Endodermal cell (in vitro differentiated cells): ENCODE data around the gene KREMEN1. TPM values are rescaled to one million over a fixed set of nuclear protein-coding genes. Genes with fewer than 3 reads are reported as not detected.

Experiments
- DNase-seq: peaks from one replicate; pipeline ENCODE4 v3.0.0-alpha.2; 2017
- H3K27ac ChIP-seq: 2 replicates; pipeline ENCODE4 v1.5.1; 2013; ENCODE audit warnings: mild to moderate bottlenecking, low read depth, low read length, moderate library complexity
- H3K27me3 ChIP-seq: 2 replicates; pipeline ENCODE4 v1.6.1; 2013; ENCODE audit warnings: mild to moderate bottlenecking, low read length, moderate library complexity; ENCODE audit not compliant: insufficient read depth, control insufficient read depth, poor library complexity, severe bottlenecking
- H3K36me3 ChIP-seq: 2 replicates; pipeline ENCODE4 v1.7.0; 2013; ENCODE audit warnings: mild to moderate bottlenecking, low read length, moderate library complexity; ENCODE audit not compliant: control insufficient read depth, insufficient read depth
- H3K4me1 ChIP-seq: one replicate; pipeline ENCODE4 v1.7.0; 2013; ENCODE audit warnings: low read length; ENCODE audit not compliant: control insufficient read depth, insufficient read depth
- H3K4me3 ChIP-seq: 2 replicates; pipeline ENCODE4 v1.5.1; 2013; ENCODE audit warnings: mild to moderate bottlenecking, low read length, moderate library complexity
- H3K9ac ChIP-seq: 2 replicates; pipeline ENCODE4 v1.6.1; 2013; ENCODE audit warnings: mild to moderate bottlenecking, low read length, moderate library complexity; ENCODE audit not compliant: poor library complexity, severe bottlenecking; ENCODE audit errors: extremely low read depth
- H3K9me3 ChIP-seq: 2 replicates; pipeline ENCODE4 v1.6.1; 2013; ENCODE audit warnings: mild to moderate bottlenecking, low read length, moderate library complexity; ENCODE audit not compliant: control insufficient read depth
- H3K27ac Mint-ChIP-seq: 2 replicates; pipeline ENCODE4 v1.8.0; 2020; ENCODE audit warnings: mixed read lengths
- H3K27me3 Mint-ChIP-seq: 2 replicates; pipeline ENCODE4 v1.8.0; 2021; ENCODE audit warnings: mild to moderate bottlenecking, mixed read lengths; ENCODE audit not compliant: insufficient read depth
- H3K36me3 Mint-ChIP-seq: 2 replicates; pipeline ENCODE4 v1.8.0; 2020; ENCODE audit warnings: low read depth, mixed read lengths
- H3K4me1 Mint-ChIP-seq: 2 replicates; pipeline ENCODE4 v1.8.0; 2020; ENCODE audit warnings: mixed read lengths
- H3K4me3 Mint-ChIP-seq: 2 replicates; pipeline ENCODE4 v1.8.0; 2020; ENCODE audit warnings: mild to moderate bottlenecking, moderate library complexity, mixed read lengths
- H3K9me3 Mint-ChIP-seq: 2 replicates; pipeline ENCODE4 v1.8.0; 2020; ENCODE audit warnings: mild to moderate bottlenecking, mixed read lengths
- WGBS, 2 experiments: methylation state at CpG; one replicate each; pipeline versions ENCODE4 v1.1.5 to v1.1.7; 2013; ENCODE audit warnings: missing lambda C conversion rate in 2 of 2, mixed read lengths in 1 of 2; ENCODE audit not compliant: insufficient coverage in 1 of 2, insufficient read length in 1 of 2; 5-methylcytosine and 5-hydroxymethylcytosine counted together
- total RNA-seq, 2 donors: library from RNA; stranded (reverse); fragmentation: NEBNext Ultra II Directional in 1 of 2; extraction: Animal tissue kit (Norgen Biotek cat#: 25700) in 1 of 2; gene quantifications; 2 replicates in 1 of 2; 3 replicates in 1 of 2; pipeline ENCODE4 v1.2.1, GENCODE V29; 2021
- TF ChIP-seq, protein P1 (sequence below): fragments of 200-600 bp; sonication (generic); conservative IDR thresholded peaks from 2 replicates; pipeline ENCODE4 v1.5.0; 2021; ENCODE audit warnings: antibody characterized with exemption, mild to moderate bottlenecking

Gene KREMEN1
- total RNA-seq, 2 donors from 2014 or later, result 6.2 to 7.5 TPM

DNA sequence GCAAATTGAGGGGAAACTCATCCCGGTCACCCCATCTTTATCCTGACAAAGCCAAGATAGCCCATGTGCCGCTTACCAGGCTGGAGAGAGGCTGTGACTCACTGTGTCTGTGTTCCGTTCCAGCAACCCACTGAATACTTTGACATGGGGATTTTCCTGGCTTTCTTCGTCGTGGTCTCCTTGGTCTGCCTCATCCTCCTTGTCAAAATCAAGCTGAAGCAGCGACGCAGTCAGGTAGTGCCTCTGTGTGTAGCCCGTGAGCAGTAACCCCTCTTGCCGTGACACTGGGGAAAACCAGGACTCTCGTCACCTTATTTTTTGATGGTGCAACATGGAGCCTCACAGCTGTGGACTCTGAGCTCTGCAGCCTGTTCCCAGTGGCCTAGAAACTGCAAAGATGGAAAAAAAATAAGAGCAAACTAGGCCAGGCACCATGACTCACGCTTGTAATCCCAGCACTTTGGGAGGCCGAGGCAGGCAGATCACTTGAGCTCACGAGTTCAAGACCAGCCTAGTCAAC is 28.1 kb upstream of the KREMEN1 start:
- H3K36me3 ChIP-seq, result peaks cover 48% of the 10 kb centered on the region
- no peak for DNase-seq

DNA sequence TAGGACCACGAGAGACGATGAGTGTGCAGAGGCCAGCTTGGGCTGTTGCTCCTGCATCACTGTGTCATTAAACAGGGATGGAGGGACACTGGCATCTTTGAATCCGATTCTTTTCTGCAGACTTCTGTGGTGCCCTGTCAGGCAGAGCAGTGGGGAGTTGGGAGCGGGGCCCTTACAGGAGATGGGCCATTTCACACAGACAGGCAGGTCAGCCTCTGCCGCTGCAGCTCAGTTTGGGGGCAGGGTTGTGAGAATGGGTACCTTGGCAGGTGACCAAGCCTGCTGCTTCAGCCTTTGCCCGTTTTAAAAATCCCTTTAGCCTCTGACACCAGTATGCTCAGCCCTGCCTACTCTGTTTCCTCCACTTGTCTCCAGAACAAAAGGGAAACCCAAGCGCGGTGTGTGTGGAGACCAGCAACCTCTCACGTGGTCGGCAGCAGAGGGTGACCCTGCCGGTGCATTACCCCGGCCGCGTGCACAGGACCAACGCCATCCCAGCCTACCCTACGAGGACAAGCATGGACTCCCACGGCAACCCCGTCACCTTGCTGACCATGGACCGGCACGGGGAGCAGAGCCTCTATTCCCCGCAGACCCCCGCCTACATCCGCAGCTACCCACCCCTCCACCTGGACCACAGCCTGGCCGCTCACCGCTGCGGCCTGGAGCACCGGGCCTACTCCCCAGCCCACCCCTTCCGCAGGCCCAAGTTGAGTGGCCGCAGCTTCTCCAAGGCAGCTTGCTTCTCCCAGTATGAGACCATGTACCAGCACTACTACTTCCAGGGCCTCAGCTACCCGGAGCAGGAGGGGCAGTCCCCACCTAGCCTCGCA is 23.8 kb upstream of the KREMEN1 start:
- H3K36me3 ChIP-seq, result peaks cover 46% of the 10 kb centered on the region
- H3K9me3 ChIP-seq, result no peaks in the 10 kb centered on the region
- H3K4me3 ChIP-seq, result no peak overlapping the region
- no peak overlapping the region for H3K9ac ChIP-seq
- TF ChIP-seq, protein P1, sequence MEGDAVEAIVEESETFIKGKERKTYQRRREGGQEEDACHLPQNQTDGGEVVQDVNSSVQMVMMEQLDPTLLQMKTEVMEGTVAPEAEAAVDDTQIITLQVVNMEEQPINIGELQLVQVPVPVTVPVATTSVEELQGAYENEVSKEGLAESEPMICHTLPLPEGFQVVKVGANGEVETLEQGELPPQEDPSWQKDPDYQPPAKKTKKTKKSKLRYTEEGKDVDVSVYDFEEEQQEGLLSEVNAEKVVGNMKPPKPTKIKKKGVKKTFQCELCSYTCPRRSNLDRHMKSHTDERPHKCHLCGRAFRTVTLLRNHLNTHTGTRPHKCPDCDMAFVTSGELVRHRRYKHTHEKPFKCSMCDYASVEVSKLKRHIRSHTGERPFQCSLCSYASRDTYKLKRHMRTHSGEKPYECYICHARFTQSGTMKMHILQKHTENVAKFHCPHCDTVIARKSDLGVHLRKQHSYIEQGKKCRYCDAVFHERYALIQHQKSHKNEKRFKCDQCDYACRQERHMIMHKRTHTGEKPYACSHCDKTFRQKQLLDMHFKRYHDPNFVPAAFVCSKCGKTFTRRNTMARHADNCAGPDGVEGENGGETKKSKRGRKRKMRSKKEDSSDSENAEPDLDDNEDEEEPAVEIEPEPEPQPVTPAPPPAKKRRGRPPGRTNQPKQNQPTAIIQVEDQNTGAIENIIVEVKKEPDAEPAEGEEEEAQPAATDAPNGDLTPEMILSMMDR, result no peak
- peaks cover 40% of the 10 kb centered on the region for H3K36me3 Mint-ChIP-seq
- WGBS, 2 experiments, result 94 to 95% methylated on average over 18 to 31 of the region's 31 CpGs
- no peak overlapping the region for H3K4me3 Mint-ChIP-seq
- no peaks in the 10 kb centered on the region for H3K27me3 ChIP-seq
- no peaks in the 10 kb centered on the region for H3K27me3 Mint-ChIP-seq
- no peaks in the 10 kb centered on the region for H3K4me1 ChIP-seq
- H3K27ac ChIP-seq, result no peak overlapping the region
- DNase-seq, result no peak
- H3K9me3 Mint-ChIP-seq, result no peaks in the 10 kb centered on the region
- peaks cover 9% of the 10 kb centered on the region for H3K4me1 Mint-ChIP-seq
- H3K27ac Mint-ChIP-seq, result no peak overlapping the region

More for the DNA sequence above, 28.1 kb upstream of the KREMEN1 start:
- 93% methylated on average over 13 of the region's 13 CpGs for WGBS, 2 experiments
- Histone ChIP-seq H3K4me1 (no peaks in the 10 kb centered on the region), H3K9me3 (no peaks in the 10 kb centered on the region), H3K27me3 (no peaks in the 10 kb centered on the region), H3K4me3 (no peak overlapping the region), H3K9ac (no peak overlapping the region), H3K27ac (no peak overlapping the region)
- H3K36me3 Mint-ChIP-seq, result peaks cover 42% of the 10 kb centered on the region
- TF ChIP-seq, protein P1, result no peak
- H3K27ac Mint-ChIP-seq, result no peak overlapping the region
- H3K9me3 Mint-ChIP-seq, result no peaks in the 10 kb centered on the region
- no peaks in the 10 kb centered on the region for H3K27me3 Mint-ChIP-seq
- H3K4me3 Mint-ChIP-seq, result no peak overlapping the region
- no peaks in the 10 kb centered on the region for H3K4me1 Mint-ChIP-seq

DNA sequence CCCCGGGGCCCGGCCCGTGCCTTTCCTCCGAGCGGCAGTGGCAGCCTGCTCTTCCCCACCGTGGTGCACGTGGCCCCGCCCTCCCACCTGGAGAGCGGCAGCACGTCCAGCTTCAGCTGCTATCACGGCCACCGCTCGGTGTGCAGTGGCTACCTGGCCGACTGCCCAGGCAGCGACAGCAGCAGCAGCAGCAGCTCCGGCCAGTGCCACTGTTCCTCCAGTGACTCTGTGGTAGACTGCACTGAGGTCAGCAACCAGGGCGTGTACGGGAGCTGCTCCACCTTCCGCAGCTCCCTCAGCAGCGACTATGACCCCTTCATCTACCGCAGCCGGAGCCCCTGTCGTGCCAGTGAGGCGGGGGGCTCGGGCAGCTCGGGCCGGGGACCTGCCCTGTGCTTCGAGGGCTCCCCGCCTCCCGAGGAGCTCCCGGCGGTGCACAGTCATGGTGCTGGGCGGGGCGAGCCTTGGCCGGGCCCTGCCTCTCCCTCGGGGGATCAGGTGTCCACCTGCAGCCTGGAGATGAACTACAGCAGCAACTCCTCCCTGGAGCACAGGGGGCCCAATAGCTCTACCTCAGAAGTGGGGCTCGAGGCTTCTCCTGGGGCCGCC is 23.1 kb upstream of the KREMEN1 start:
- Mint-ChIP-seq H3K27me3 (no peaks in the 10 kb centered on the region), H3K4me3 (no peak overlapping the region), H3K36me3 (peaks cover 33% of the 10 kb centered on the region), H3K4me1 (peaks cover 14% of the 10 kb centered on the region), H3K27ac (no peak overlapping the region), H3K9me3 (no peaks in the 10 kb centered on the region)
- Histone ChIP-seq H3K4me1 (peaks cover 6% of the 10 kb centered on the region), H3K27ac (no peak overlapping the region), H3K9ac (no peak overlapping the region), H3K36me3 (peaks cover 38% of the 10 kb centered on the region), H3K4me3 (no peak overlapping the region), H3K9me3 (no peaks in the 10 kb centered on the region), H3K27me3 (no peaks in the 10 kb centered on the region)
- DNase-seq, result no peak
- WGBS, 2 experiments, result 95 to 98% methylated on average over 26 to 38 of the region's 38 CpGs
- TF ChIP-seq, protein P1, result no peak
